BE2C (cell line): ENCODE results near the gene GPR55.

Source experiments
- DNase-seq: peaks from one replicate; pipeline ENCODE4 v3.0.0-alpha.2; 2020
- H3K27me3 ChIP-seq: fragments of 250-450 bp; sonication (Bioruptor Pico); 2 replicates; pipeline ENCODE4 v1.5.1; 2020; ENCODE audit warnings: mild to moderate bottlenecking
- H3K36me3 ChIP-seq: fragments of 250-450 bp; sonication (Bioruptor Pico); 2 replicates; pipeline ENCODE4 v1.5.1; 2020; ENCODE audit warnings: mild to moderate bottlenecking
- H3K4me1 ChIP-seq: fragments of 250-450 bp; sonication (Bioruptor Pico); 2 replicates; pipeline ENCODE4 v1.5.1; 2020
- H3K4me3 ChIP-seq: 2 replicates; pipeline ENCODE4 v1.5.1; 2011; ENCODE audit warnings: low read depth, low read length
- H3K9me3 ChIP-seq: fragments of 250-450 bp; sonication (Bioruptor Pico); 2 replicates; pipeline ENCODE4 v1.5.1; 2020
- TF ChIP-seq, protein P1 (sequence below): IDR thresholded peaks from 2 replicates; pipeline ENCODE4 v1.5.1; 2012; ENCODE audit warnings: mild to moderate bottlenecking, low read depth, low read length

The GPR55 gene

DNA sequence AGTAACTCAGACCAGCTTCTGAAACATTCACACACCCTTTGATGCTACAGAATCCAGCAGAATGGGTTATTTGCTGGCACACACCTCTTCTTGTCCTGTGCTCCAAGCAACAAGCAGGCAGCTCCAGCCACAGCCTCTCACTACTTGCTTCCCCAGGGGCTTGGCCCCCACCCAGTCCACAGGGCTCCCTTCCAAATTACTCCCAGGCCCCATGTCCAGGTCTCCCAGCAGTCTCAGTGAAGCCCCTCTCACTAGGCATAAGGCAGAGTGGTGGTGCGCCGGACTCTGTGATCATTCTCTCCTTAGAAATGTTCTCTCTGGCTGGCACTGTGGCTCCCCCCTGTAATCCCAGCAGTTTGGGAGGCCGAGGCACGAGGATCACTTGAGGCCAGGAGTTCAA, 34.4 kb downstream of the GPR55 start:
- TF ChIP-seq, protein P1, sequence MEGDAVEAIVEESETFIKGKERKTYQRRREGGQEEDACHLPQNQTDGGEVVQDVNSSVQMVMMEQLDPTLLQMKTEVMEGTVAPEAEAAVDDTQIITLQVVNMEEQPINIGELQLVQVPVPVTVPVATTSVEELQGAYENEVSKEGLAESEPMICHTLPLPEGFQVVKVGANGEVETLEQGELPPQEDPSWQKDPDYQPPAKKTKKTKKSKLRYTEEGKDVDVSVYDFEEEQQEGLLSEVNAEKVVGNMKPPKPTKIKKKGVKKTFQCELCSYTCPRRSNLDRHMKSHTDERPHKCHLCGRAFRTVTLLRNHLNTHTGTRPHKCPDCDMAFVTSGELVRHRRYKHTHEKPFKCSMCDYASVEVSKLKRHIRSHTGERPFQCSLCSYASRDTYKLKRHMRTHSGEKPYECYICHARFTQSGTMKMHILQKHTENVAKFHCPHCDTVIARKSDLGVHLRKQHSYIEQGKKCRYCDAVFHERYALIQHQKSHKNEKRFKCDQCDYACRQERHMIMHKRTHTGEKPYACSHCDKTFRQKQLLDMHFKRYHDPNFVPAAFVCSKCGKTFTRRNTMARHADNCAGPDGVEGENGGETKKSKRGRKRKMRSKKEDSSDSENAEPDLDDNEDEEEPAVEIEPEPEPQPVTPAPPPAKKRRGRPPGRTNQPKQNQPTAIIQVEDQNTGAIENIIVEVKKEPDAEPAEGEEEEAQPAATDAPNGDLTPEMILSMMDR: no peak
- H3K36me3 ChIP-seq: no peaks in the 10 kb centered on the region
- no peaks in the 10 kb centered on the region for H3K4me1 ChIP-seq
- H3K27me3 ChIP-seq: no peaks in the 10 kb centered on the region
- DNase-seq: no peak
- no peaks in the 10 kb centered on the region for H3K9me3 ChIP-seq
- H3K4me3 ChIP-seq: no peak overlapping the region

DNA sequence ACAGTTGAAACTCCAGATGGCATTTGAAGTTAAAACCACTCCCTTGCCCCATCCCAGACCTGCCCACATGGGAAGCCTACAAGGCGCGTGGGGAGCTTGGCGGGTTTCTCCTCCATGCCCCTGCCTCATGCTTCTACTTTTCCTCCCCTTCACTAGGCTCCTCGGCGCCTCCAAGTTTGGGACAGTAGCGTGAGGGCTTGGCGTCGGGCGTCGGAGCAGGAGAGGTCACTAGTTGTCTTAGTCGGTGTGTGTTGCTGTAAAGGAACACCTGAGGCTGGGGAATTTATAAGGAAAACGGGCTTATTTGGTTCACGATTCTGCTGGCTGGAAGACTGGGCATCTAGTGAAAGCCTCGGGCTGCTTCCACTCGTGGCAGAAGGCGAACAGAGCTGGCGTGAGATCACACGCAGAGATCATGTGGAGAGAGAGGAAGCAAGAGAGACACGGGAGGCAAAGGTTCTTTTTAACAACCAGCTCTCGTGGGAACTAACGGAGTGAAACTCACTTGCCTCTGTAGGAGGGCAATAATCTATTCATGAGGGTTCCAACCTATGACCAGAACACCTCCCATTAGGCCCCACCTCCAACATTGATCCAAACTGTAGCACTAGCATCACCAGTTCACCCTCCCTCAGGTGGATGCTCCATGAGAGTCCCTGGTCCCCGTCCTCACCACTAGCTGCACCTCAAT, 35.0 kb downstream of the GPR55 start:
- H3K4me1 ChIP-seq: no peaks in the 10 kb centered on the region
- no peaks in the 10 kb centered on the region for H3K27me3 ChIP-seq
- H3K36me3 ChIP-seq: no peaks in the 10 kb centered on the region
- DNase-seq: no peak
- no peak overlapping the region for H3K4me3 ChIP-seq
- H3K9me3 ChIP-seq: no peaks in the 10 kb centered on the region
- TF ChIP-seq, protein P1: no peak

DNA sequence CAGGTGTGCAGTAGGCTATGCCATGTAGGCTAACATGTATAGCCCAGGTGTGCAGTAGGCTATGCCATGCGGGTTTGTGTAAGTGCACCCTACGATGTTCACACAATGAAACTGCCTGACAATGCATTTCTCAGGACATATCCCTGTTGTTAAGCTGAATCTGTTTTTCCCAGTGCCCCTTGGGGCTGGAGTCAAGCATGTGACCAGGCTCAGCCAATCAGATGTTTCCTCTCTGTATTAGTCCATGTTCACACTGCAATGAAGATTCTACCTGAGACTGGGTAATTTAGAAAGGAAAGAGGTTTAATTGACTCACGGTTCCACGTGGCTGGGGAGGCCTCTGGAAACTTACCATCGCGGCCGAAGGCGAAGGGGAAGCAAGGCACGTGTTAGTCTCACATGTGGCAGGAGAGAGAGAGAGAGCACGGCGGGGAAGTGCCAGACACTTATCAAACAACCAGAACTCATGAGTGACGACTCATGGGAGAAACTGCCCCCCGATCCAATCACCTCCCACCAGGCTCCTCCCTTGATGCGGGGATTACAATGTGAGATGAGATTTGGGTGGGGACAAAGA, 36.1 kb downstream of the GPR55 start:
- Histone ChIP-seq H3K36me3 (no peaks in the 10 kb centered on the region), H3K4me1 (no peaks in the 10 kb centered on the region), H3K27me3 (no peaks in the 10 kb centered on the region), H3K4me3 (no peak overlapping the region), H3K9me3 (no peaks in the 10 kb centered on the region)
- TF ChIP-seq, protein P1: no peak
- no peak for DNase-seq

DNA sequence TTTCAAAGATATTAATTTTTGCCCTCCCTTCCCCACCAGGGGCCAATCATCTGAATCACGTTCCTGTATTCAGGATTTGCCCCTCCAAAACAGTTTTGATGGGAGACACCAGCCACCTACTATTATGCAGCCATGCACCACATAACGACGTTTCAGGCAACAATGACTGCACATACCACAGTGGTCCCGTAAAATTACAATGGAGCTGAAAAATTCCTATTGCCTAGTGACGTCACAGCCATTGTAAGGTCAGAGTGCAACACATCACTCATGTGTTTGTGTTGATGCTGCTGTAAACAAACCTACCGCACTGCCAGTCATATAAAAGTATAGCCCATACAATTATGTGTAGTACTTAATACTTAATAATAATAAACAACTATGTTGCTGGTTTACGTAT, 37.7 kb downstream of the GPR55 start:
- no peak overlapping the region for H3K4me3 ChIP-seq
- H3K36me3 ChIP-seq: no peaks in the 10 kb centered on the region
- TF ChIP-seq, protein P1: no peak
- no peaks in the 10 kb centered on the region for H3K27me3 ChIP-seq
- no peaks in the 10 kb centered on the region for H3K9me3 ChIP-seq
- H3K4me1 ChIP-seq: no peaks in the 10 kb centered on the region
- DNase-seq: no peak

DNA sequence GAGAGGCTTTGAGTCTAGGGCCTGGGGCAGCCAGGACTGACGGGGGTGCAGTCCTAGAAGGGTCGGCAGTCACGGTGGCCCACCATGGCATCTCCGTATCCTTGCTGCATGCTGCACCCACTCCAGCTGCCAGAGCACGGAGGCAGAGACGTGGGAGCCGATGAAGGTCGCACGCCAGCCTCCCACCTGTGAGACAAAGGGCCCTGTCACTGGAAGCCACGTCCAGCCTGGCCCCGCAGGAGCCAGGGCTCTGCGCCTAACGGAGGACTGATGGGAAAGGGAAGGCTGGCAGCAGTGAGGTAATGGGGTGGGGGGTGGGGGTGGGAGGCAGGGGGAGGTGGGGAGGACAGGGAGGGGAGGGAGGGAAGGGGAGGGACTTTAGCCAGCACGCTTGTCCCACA, 38.4 kb downstream of the GPR55 start:
- TF ChIP-seq, protein P1: no peak
- no peaks in the 10 kb centered on the region for H3K4me1 ChIP-seq
- no peaks in the 10 kb centered on the region for H3K36me3 ChIP-seq

DNA sequence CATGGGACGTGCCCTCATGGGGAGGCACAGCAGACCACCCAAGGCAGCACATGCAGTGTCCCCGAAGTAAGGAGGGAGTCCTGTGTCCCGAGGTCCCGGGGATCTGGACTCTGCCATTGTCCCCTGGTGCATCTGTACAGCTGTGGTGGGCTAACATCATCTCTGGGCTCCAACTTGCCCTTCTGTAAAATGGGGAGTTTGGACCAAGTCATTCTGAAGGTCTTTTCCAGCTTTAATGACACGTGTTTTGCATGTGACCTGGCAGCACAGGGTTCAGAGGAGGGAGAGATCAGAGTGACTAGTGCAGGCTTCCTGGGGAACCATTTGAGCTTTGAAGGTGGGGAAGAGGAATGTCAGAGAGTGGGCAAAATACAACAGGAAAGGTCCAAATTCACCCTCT, 38.8 kb downstream of the GPR55 start:
- no peaks in the 10 kb centered on the region for H3K36me3 ChIP-seq
- H3K9me3 ChIP-seq: no peaks in the 10 kb centered on the region
- TF ChIP-seq, protein P1: no peak
- no peaks in the 10 kb centered on the region for H3K4me1 ChIP-seq
- no peak for DNase-seq
- no peaks in the 10 kb centered on the region for H3K27me3 ChIP-seq
- H3K4me3 ChIP-seq: no peak overlapping the region

More for the DNA sequence above, 38.4 kb downstream of the GPR55 start:
- H3K9me3 ChIP-seq: no peaks in the 10 kb centered on the region
- no peak for DNase-seq
- H3K4me3 ChIP-seq: no peak overlapping the region
- H3K27me3 ChIP-seq: no peaks in the 10 kb centered on the region
